Endothelial cell of umbilical vein (primary cell): ENCODE results near the gene GALK2. TPM values are rescaled to one million over a fixed set of nuclear protein-coding genes. Genes with fewer than 3 reads are reported as not detected.

Source experiments
- BruUV-seq: library from RNA; stranded (reverse); fragments of 400-500 nt; replicated peaks from 2 replicates; lab custom pipeline; 2021; lab: Mats Ljungman, UMichigan
- CTCF ChIA-PET: fragments of 300-600, 350-600 bp; sonication (Branson Sonifier 250); formaldehyde crosslinking; loops from one replicate; lab custom pipeline; 2021; ENCODE audit warnings: antibody characterized with exemption, inconsistent platforms; lab: Charles Lee
- POLR2A ChIA-PET: fragments of 300-600, 350-600 bp; sonication (Branson Sonifier 250); formaldehyde crosslinking; loops from one replicate; lab custom pipeline; 2021; ENCODE audit warnings: antibody characterized with exemption, inconsistent platforms; lab: Charles Lee
- DNase-seq: peaks from one replicate; pipeline ENCODE4 v3.0.0-alpha.2; 2011; ENCODE audit warnings: low read depth, low spot score
- FAIRE-seq: peaks from 2 replicates; lab custom pipeline; 2011; peaks lifted over from hg19 to GRCh38; lab: Jason Lieb, UNC
- H2AFZ ChIP-seq: 2 replicates; pipeline ENCODE4 v1.6.0; 2012; ENCODE audit warnings: low read depth, low read length, control low read depth, inconsistent platforms
- H3K27ac ChIP-seq: 2 replicates; pipeline ENCODE4 v1.5.1; 2011; ENCODE audit warnings: low read depth, mild to moderate bottlenecking, control low read depth, low read length, moderate library complexity; ENCODE audit not compliant: insufficient read depth
- H3K27me3 ChIP-seq, 2 experiments: 2 replicates each; pipeline versions ENCODE4 v1.6.0 to v1.6.1; 2011; ENCODE audit warnings: low read length in 2 of 2, mixed read lengths in 1 of 2; ENCODE audit not compliant: control insufficient read depth in 2 of 2, insufficient read depth in 2 of 2
- H3K36me3 ChIP-seq, 2 experiments: 2 replicates in 1 of 2; 3 replicates in 1 of 2; pipeline ENCODE4 v1.5.1; 2011; ENCODE audit warnings: low read length in 2 of 2, mild to moderate bottlenecking in 1 of 2, moderate library complexity in 1 of 2; ENCODE audit not compliant: control insufficient read depth in 2 of 2, insufficient read depth in 2 of 2; ENCODE audit errors: extremely low read depth in 1 of 2
- H3K4me1 ChIP-seq: 3 replicates; pipeline ENCODE4 v1.5.1; 2011; ENCODE audit warnings: mild to moderate bottlenecking, low read length; ENCODE audit not compliant: control insufficient read depth, insufficient read depth; ENCODE audit errors: extremely low read depth
- H3K4me2 ChIP-seq: 2 replicates; pipeline ENCODE4 v1.6.1; 2011; ENCODE audit warnings: low read length, control low read depth, mixed read lengths; ENCODE audit not compliant: insufficient read depth
- H3K4me3 ChIP-seq, 3 experiments: fragments of 200-600 bp in 1 of 3; sonication (generic), shearing (Covaris generic) in 1 of 3; replicated peaks in 1 of 3; 2 replicates each; pipeline ENCODE4 v1.5.1; 2011 to 2016; ENCODE audit warnings: control low read depth in 3 of 3, low read length in 3 of 3, mild to moderate bottlenecking in 2 of 3, inconsistent platforms in 1 of 3, low read depth in 1 of 3, moderate library complexity in 1 of 3; ENCODE audit not compliant: insufficient read depth in 1 of 3
- H3K79me2 ChIP-seq: 2 replicates; pipeline ENCODE4 v1.6.0; 2012; ENCODE audit warnings: low read length, inconsistent platforms; ENCODE audit not compliant: control insufficient read depth, insufficient read depth
- H3K9ac ChIP-seq: replicated peaks from 2 replicates; pipeline ENCODE3; 2011; ENCODE audit warnings: low read length, control low read depth; ENCODE audit not compliant: insufficient read depth; ENCODE audit errors: extremely low read depth
- H3K9me1 ChIP-seq: replicated peaks from 3 replicates; pipeline ENCODE4 v1.6.0; 2011; ENCODE audit warnings: mild to moderate bottlenecking, low read length; ENCODE audit not compliant: control insufficient read depth, insufficient read depth; ENCODE audit errors: extremely low read depth
- H3K9me3 ChIP-seq: replicated peaks from 2 replicates; pipeline ENCODE4 v1.5.1; 2012; ENCODE audit warnings: low read length, inconsistent platforms; ENCODE audit not compliant: control insufficient read depth, insufficient read depth
- H4K20me1 ChIP-seq: replicated peaks from 2 replicates; pipeline ENCODE3; 2011; ENCODE audit warnings: mild to moderate bottlenecking, low read length; ENCODE audit not compliant: control insufficient read depth, insufficient read depth; ENCODE audit errors: extremely low read depth
- CTCF ChIP-seq, 2 donors: IDR thresholded peaks; 1 replicate in 1 of 2; 2 replicates in 1 of 2; pipeline ENCODE4 v1.5.1; 2011; ENCODE audit warnings: low read length in 2 of 2, mild to moderate bottlenecking in 2 of 2, moderate library complexity in 2 of 2, control low read depth in 1 of 2, inconsistent platforms in 1 of 2, low read depth in 1 of 2; ENCODE audit not compliant: insufficient read depth in 1 of 2; ENCODE audit errors: extremely low read depth in 1 of 2
- EZH2 ChIP-seq: IDR thresholded peaks from 2 replicates; pipeline ENCODE4 v1.6.1; 2012; ENCODE audit warnings: borderline replicate concordance, low read depth, mild to moderate bottlenecking, moderate library complexity, low read length, inconsistent platforms; ENCODE audit not compliant: severe bottlenecking
- FOS ChIP-seq: IDR thresholded peaks from 2 replicates; pipeline ENCODE4 v1.6.1; 2011; ENCODE audit warnings: mild to moderate bottlenecking, low read length, moderate library complexity, borderline replicate concordance; ENCODE audit not compliant: insufficient read depth
- GATA2 ChIP-seq: IDR thresholded peaks from 2 replicates; pipeline ENCODE4 v1.7.0; 2011; ENCODE audit warnings: low read depth, mild to moderate bottlenecking, moderate library complexity, mixed read lengths, low read length; ENCODE audit not compliant: insufficient read length, insufficient read depth
- JUN ChIP-seq: IDR thresholded peaks from 2 replicates; pipeline ENCODE4 v1.6.1; 2011; ENCODE audit warnings: borderline replicate concordance, low read depth; ENCODE audit not compliant: insufficient read length, insufficient read depth
- MAX ChIP-seq: IDR thresholded peaks from 2 replicates; pipeline ENCODE4 v1.6.1; 2011; ENCODE audit not compliant: insufficient read depth, insufficient read length
- MYC ChIP-seq: IDR thresholded peaks from one replicate; pipeline ENCODE4 v1.6.1; 2011; ENCODE audit warnings: mild to moderate bottlenecking, low read depth, low read length
- POLR2A ChIP-seq: IDR thresholded peaks from 2 replicates; pipeline ENCODE4 v1.6.1; 2012; ENCODE audit warnings: low read depth, mild to moderate bottlenecking, control low read depth, low read length
- POLR2AphosphoS5 ChIP-seq: IDR thresholded peaks from 2 replicates; pipeline ENCODE4 v1.6.1; 2012; ENCODE audit warnings: low read depth, mild to moderate bottlenecking, control low read depth, low read length, moderate library complexity; ENCODE audit not compliant: insufficient read depth
- dilution Hi-C: fragments of 300-500 bp; cut with MboI; formaldehyde crosslinking; loops from one replicate; pipeline ENCODE4 v1.15.0; 2019; ENCODE audit warnings: low sequenced_read_pairs; ENCODE audit not compliant: extremely low pct_ligation_motif_present
- intact Hi-C: fragments of 100-400 bp; cut with micrococcal nuclease; formaldehyde crosslinking; loops from one replicate; pipeline ENCODE4 v1.10.0; 2022
- polyA plus RNA-seq, 4 experiments: library from polyadenylated mRNA; depleted of rRNA in 3 of 4; stranded (reverse) in 3 of 4; unstranded in 1 of 4; fragments of >200 nt; gene quantifications; 2 replicates each; pipeline versions ENCODE4 v1.2.1 to v1.2.3, GENCODE V29; 2011 to 2012; ENCODE audit warnings: missing spikeins in 1 of 4
- total RNA-seq: library from RNA; stranded (reverse); gene quantifications from 2 replicates; pipeline ENCODE4 v1.2.3, GENCODE V29; 2021

Gene GALK2
- total and polyA plus RNA-seq, 2 donors (not counting 3 experiments of a cell fraction or from before 2014, with no cell fraction given) = 19.9 to 31.3 TPM

- H3K79me2 ChIP-seq = no peaks in the 10 kb centered on the region
- no peaks in the 10 kb centered on the region for H3K9me3 ChIP-seq
- TF ChIP-seq MYC (no peak), FOS (no peak), POLR2AphosphoS5 (no peak), MAX (no peak), POLR2A (no peak), CTCF (IDR thresholded peaks at IDR 0.05; ENCODE audit: extremely low read depth in 1 of 2, insufficient read depth in 1 of 2, low read depth in 1 of 2, low read length in 2 of 2) (no peak), GATA2 (no peak), JUN (no peak), EZH2 (no peak)
- no peaks in the 10 kb centered on the region for H3K9me1 ChIP-seq
- DNase-seq = no peak
- H3K4me2 ChIP-seq = no peak overlapping the region
- no peaks in the 10 kb centered on the region for H3K27me3 ChIP-seq
- BruUV-seq = no TSS peak
- H3K27ac ChIP-seq = no peak overlapping the region
- H3K4me1 ChIP-seq = peaks cover 7% of the 10 kb centered on the region
- no peak overlapping the region for H2AFZ ChIP-seq
- H3K4me3 ChIP-seq = no peak overlapping the region
- POLR2A ChIA-PET = no interaction called here
- no peak for FAIRE-seq
- no peaks in the 10 kb centered on the region for H3K36me3 ChIP-seq
- no peaks in the 10 kb centered on the region for H4K20me1 ChIP-seq
- CTCF ChIA-PET = interaction anchor here (2.0 kb wide), 1 partner anchor 11 kb away, joined by 7 read pairs; no protein-coding TSS in a partner anchor
- H3K9ac ChIP-seq = no peak overlapping the region
- dilution Hi-C loops (no loop called here), intact Hi-C loops (no loop called here)
Observed at GRCh38 chr15:49287481-49287880, 117.4 kb downstream of the GALK2 start.
